ENCODE measurements around the gene CACNG1. TPM values are rescaled to one million over a fixed set of nuclear protein-coding genes. Genes with fewer than 3 reads are reported as not detected.

CACNG1 gene
- total and polyA plus RNA-seq, 2 of the 4 experiments (the other 2 are of a cell fraction) = not detected

DNA sequence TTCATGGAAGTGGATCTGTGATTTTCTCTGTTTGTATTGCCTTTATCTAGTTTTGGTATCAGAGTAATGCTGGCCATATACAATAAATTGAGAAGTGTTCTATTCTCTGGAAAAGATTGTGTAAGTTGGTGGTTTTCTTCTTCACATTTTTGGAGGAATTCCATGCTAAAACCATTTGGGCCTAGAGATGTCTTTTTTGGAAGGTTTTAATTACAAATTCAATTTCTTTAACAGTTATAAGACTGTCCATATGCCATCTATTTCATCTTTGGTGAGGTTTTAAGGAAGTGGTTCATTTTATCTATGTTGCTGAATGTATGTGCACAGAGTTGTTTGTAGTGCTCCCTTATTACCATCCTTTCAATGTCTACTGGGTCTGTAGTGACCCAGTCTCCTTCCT lies 46.0 kb downstream of the CACNG1 start:
- intact Hi-C loops (cut with micrococcal nuclease) (no loop called here), dilution Hi-C loops (cut with HindIII; ENCODE audit: low sequenced_read_pairs, unreplicated experiment) (no loop called here), in situ Hi-C loops (cut with MboI; ENCODE audit: low sequenced_read_pairs) (no loop called here)
- Histone ChIP-seq H3K4me1 (ENCODE audit: control insufficient read depth, insufficient read depth, low read length) (no peaks in the 10 kb centered on the region), H2AK9ac (replicated peaks; ENCODE audit: low read depth, low read length, poor library complexity) (no peak overlapping the region), H2BK15ac (ENCODE audit: low read depth, low read length) (no peak overlapping the region), H2AK5ac (ENCODE audit: low read depth, low read length) (no peak overlapping the region), H2BK5ac (ENCODE audit: low read depth, low read length, poor library complexity, severe bottlenecking) (no peak overlapping the region), H3K79me1 (ENCODE audit: low read depth in 1 of 2, low read length in 2 of 2) (peaks cover 3 to 38% of the 10 kb centered on the region in 2 experiments), H2BK120ac (ENCODE audit: low read depth, low read length) (no peak overlapping the region), H3K27ac (ENCODE audit: insufficient read depth, low read length) (no peak overlapping the region), H3K27me3 (ENCODE audit: control insufficient read depth, insufficient read depth, low read length) (no peaks in the 10 kb centered on the region), H3K4ac (ENCODE audit: low read depth, low read length) (no peak overlapping the region), H3K9me3 (ENCODE audit: control insufficient read depth, insufficient read depth, low read length) (no peaks in the 10 kb centered on the region), H2BK20ac (ENCODE audit: low read depth, low read length) (no peak overlapping the region), H3K36me3 (ENCODE audit: control insufficient read depth, insufficient read depth, low read length) (peaks cover 8% of the 10 kb centered on the region), H3K18ac (ENCODE audit: low read depth, low read length) (no peak overlapping the region), H4K5ac (ENCODE audit: low read depth, low read length) (no peak overlapping the region), H3K23ac (ENCODE audit: low read depth, low read length) (no peak overlapping the region), H2AFZ (replicated peaks; ENCODE audit: low read length, poor library complexity) (no peak overlapping the region), H3K14ac (replicated peaks; ENCODE audit: low read depth, low read length) (no peak overlapping the region), H4K91ac (ENCODE audit: insufficient read depth, low read depth, low read length) (no peak overlapping the region), H3K9ac (ENCODE audit: low read depth, low read length) (no peak overlapping the region), H3K4me2 (ENCODE audit: low read depth, low read length) (no peak overlapping the region), H4K20me1 (ENCODE audit: insufficient read depth, low read length) (0 out of 2 replicates have a peak, but pooled peaks cover 4% of the 10 kb centered on the region), H3K9me1 (ENCODE audit: insufficient read depth, low read length) (peaks cover 3% of the 10 kb centered on the region; the same call in 1 of the 2 replicates), H3K4me3 (ENCODE audit: insufficient read depth, low read depth, low read length) (no peak overlapping the region), H3K56ac (ENCODE audit: extremely low read depth, insufficient read depth, low read length) (no peak overlapping the region), H4K8ac (ENCODE audit: low read depth in 2 of 2, low read length in 2 of 2) (no peak overlapping the region)
- no peak for TF ChIP-seq MAFK (IDR thresholded peaks at IDR 0.05; ENCODE audit: low read depth, low read length)
- TF ChIP-seq NFE2L2 (IDR thresholded peaks at IDR 0.05; ENCODE audit: low read depth, low read length) = no peak
- no peak for TF ChIP-seq MXI1 (IDR thresholded peaks at IDR 0.05; ENCODE audit: borderline replicate concordance, low read depth, low read length)
- no peak for TF ChIP-seq RAD21 (IDR thresholded peaks at IDR 0.05; ENCODE audit: low read length)
- TF ChIP-seq CEBPB (IDR thresholded peaks at IDR 0.05; ENCODE audit: low read depth, low read length) = no peak
- no peak for TF ChIP-seq CHD1 (IDR thresholded peaks at IDR 0.05; ENCODE audit: low read depth, low read length)
- no peak for TF ChIP-seq ELK1 (IDR thresholded peaks at IDR 0.05; ENCODE audit: borderline replicate concordance, low read depth, low read length)
- TF ChIP-seq RFX5 (IDR thresholded peaks at IDR 0.05; ENCODE audit: low read depth, low read length) = no peak
- no peak for TF ChIP-seq POLR2A (IDR thresholded peaks at IDR 0.05; ENCODE audit: low read depth, low read length)
- no peak for TF ChIP-seq SMC3 (IDR thresholded peaks at IDR 0.05; ENCODE audit: low read depth, low read length)
- no peak for TF ChIP-seq FOS (IDR thresholded peaks at IDR 0.05; ENCODE audit: low read depth, low read length)
- TF ChIP-seq BHLHE40 (IDR thresholded peaks at IDR 0.05; ENCODE audit: low read depth, low read length) = no peak
- DNase-seq = no peak
- CTCF ChIA-PET = no interaction called here
- POLR2A ChIA-PET (ENCODE audit: unreplicated experiment) = no interaction called here
- no TSS peak for BruUV-seq (replicated peaks)
- no peak for ATAC-seq (ENCODE audit: low read depth)

Data from IMR-90 (cell line).